Measurements from ENCODE around the gene TJP1.
A peak's percentile ranks its signal among the peaks of the same experiment; 100 is the strongest.
"Not testable (repeated sequence)": the region's sequence is repeated elsewhere in the genome, so short reads cannot be mapped to it uniquely, and the experiment has no call there.

TJP1 gene

GRCh38 chr15:29681166-29681845 is 141.0 kb downstream of the TJP1 start:
- DNase-seq (ENCODE audit: low spot score) = no peak

GRCh38 chr15:29680465-29681165 is 141.7 kb downstream of the TJP1 start:
- DNase-seq (ENCODE audit: low spot score) = no peak

- DNase-seq (ENCODE audit: low spot score) = no peak
Measured at GRCh38 chr15:29678504-29679034, 143.7 kb downstream of the TJP1 start.

GRCh38 chr15:29677871-29678461 is 144.3 kb downstream of the TJP1 start:
- no peak for DNase-seq (ENCODE audit: low spot score)

GRCh38 chr15:29677455-29677854 is 144.8 kb downstream of the TJP1 start:
- DNase-seq (ENCODE audit: low spot score) = no peak

- DNase-seq (ENCODE audit: low spot score) = peak; percentile 63
Measured at GRCh38 chr15:29676961-29677402, 145.3 kb downstream of the TJP1 start.

GRCh38 chr15:29676374-29676960 is 145.8 kb downstream of the TJP1 start:
- DNase-seq (ENCODE audit: low spot score) = not testable (repeated sequence)

GRCh38 chr15:29675791-29676301 is 146.4 kb downstream of the TJP1 start:
- DNase-seq (ENCODE audit: low spot score) = no peak

- peak; percentile 85 for DNase-seq (ENCODE audit: low spot score)
Measured at GRCh38 chr15:29674661-29675533, 147.4 kb downstream of the TJP1 start.

- no peak for DNase-seq (ENCODE audit: low spot score)
Measured at GRCh38 chr15:29672923-29673809, 149.1 kb downstream of the TJP1 start.

- DNase-seq (ENCODE audit: low spot score) = no peak
Measured at GRCh38 chr15:29672446-29672845, 149.8 kb downstream of the TJP1 start.

- not testable (repeated sequence) for DNase-seq (ENCODE audit: low spot score)
Measured at GRCh38 chr15:29672046-29672445, 150.2 kb downstream of the TJP1 start.

- peak; percentile 79 for DNase-seq (ENCODE audit: low spot score)
Measured at GRCh38 chr15:29670998-29671981, 151.0 kb downstream of the TJP1 start.

- no peak for DNase-seq (ENCODE audit: low spot score)
Measured at GRCh38 chr15:29670266-29670665, 152.0 kb downstream of the TJP1 start.

- peak; percentile 29 for DNase-seq (ENCODE audit: low spot score)
Measured at GRCh38 chr15:29669823-29670222, 152.4 kb downstream of the TJP1 start.

GRCh38 chr15:29668120-29668602 is 154.1 kb downstream of the TJP1 start:
- DNase-seq (ENCODE audit: low spot score) = peak; percentile 80

- no peak for DNase-seq (ENCODE audit: low spot score)
Measured at GRCh38 chr15:29666241-29666640, 156.0 kb downstream of the TJP1 start.

GRCh38 chr15:29665444-29666003 is 156.7 kb downstream of the TJP1 start:
- no peak for DNase-seq (ENCODE audit: low spot score)

- DNase-seq (ENCODE audit: low spot score) = no peak
Measured at GRCh38 chr15:29664406-29664805, 157.9 kb downstream of the TJP1 start.

All from GM03348 (cell line).